Dermis microvascular lymphatic vessel endothelial cell (primary cell): Measurements from ENCODE around the gene CDKAL1. TPM values are rescaled to one million over a fixed set of nuclear protein-coding genes. Genes with fewer than 3 reads are reported as not detected.
"Not testable (repeated sequence)": the region's sequence is repeated elsewhere in the genome, so short reads cannot be mapped to it uniquely, and the experiment has no call there.

ENCODE experiments used
- DNase-seq, 2 donors: peaks; one replicate each; pipeline versions ENCODE4 v3.0.0 to v3.0.0-alpha.2; 2010; ENCODE audit warnings: low read depth in 2 of 2
- total RNA-seq: library from RNA; depleted of rRNA; stranded (reverse); fragments of >200 nt; gene quantifications from 2 replicates; pipeline ENCODE4 v1.2.1, GENCODE V29; 2014

The CDKAL1 gene
- total RNA-seq, 1 donor from 2014 or later: 17.8 TPM

GRCh38 chr6:21195301-21195700, 661.0 kb downstream of the CDKAL1 start:
- DNase-seq: not testable (repeated sequence)

DNA sequence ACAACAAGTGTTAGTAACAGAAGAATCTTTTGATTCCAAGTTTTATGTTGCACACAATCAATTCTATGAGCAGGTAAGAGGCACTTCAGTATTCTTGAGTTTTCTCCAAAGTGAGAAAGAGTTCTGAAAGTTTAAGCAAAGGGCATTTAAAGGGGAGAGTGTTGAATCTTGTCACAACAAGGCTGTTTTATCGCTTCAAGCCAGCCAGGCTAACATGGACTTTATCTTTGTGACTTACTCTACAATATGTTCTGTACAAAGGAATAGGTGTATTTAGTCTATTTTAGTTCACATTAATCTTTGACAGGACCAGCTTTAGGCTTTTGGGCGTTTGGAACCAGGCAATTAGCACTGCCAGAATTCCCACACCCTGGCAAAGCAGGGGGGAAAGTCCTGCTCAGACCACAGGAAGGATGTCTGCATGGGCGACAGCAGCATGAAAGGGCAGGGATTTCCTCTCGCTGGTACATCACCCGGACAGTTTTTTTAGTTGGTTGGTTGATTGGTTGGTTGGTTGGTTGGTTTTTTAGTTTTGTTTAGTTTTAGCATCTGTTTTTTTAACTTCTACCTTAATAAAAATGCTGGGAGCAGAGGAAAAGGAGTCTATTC, 663.9 kb downstream of the CDKAL1 start:
- peak; percentile 63 to 69 for DNase-seq

DNA sequence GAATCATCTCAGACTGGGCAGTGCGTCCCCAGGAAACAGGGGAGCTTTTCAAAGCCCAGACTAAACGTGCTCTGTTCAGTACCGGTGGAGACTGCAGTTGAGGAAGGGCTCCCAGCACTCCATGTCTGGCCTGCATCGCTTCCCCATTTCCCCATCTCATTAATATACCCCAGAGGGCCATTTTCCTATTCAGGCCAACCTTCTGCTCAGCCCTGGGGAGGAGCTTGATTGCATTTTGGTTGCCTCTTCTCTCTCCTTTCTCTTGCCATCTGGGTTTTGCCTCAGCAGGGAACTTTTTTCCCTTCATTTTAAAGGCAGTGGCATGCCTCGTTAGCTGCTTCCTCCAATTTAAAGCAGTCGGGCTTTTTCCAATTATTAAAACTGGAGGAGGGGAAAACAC, 665.0 kb downstream of the CDKAL1 start:
- DNase-seq: no peak

GRCh38 chr6:21200134-21200870, 666.0 kb downstream of the CDKAL1 start:
- peak in 1 of 2 donors; percentile 69 for DNase-seq

GRCh38 chr6:21201187-21201586, 666.9 kb downstream of the CDKAL1 start:
- DNase-seq: no peak

DNA sequence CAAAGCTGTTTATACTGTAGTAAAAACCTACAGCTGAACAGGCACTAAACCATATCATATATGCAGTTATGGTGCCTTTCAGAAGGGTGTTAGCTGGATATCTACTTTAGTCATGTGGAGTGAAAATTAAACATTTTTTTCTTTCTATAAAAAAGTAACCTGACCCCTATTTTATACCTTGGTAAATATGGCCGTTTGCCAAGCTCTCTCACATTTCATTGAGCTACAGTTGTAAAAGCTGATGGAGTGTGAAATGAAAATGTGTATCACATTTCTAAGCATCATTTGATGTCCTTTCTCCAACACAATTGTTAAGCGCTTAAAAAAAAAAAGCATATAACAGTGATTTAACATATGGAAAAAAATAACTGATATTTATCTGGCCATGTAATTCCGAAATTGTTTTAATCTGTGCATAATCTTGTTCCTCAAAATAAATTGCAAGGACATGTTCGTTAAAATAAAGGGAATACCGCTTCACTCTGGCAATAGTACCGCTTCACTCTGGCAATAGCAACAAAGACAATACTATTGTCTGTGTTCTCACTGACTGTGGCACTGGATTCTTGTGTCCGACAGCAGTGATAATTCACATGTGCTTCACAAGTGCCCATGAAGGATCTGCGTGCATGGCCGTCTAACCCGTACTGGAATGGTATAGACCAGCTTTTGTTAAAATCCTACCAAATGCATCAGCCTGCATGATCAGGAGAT, 667.5 kb downstream of the CDKAL1 start:
- no peak for DNase-seq

DNA sequence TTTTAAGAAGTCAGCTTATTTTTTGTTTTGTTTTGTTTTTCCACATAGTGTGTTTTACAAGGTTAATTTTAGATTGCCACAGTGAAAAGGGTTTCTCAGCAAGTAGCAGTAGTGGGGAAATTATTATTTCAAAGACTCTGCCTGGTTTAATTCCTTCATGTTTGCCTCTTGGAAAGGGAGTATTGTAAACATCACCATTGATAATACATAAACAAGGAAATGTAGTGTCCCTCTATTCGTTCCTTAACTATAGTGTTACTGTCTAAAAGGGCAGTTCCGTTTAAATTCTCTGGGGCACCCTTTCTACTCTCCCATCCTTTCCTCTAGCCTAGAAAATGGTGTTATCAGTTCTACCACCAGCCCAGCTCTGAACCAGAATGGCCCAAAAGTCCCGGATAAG, 668.3 kb downstream of the CDKAL1 start:
- DNase-seq: no peak

DNA sequence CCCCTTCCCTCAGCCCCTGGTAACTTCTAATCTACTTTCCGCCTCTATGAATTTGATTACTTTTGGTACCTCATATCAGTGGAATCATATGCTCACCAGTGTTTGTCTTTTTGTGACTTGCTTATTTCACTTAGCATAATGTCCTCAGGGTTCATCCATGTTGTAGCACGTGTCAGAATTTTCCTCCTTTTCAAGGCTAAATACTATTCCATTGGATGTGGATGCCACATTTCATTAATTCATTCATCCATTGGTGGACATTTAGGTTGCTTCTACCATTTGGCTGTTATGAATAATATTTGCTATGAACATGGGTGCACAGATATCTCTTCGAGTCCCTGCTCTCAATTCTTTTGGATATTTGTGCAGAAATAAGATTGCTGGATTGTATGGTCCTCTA, 670.7 kb downstream of the CDKAL1 start:
- no peak for DNase-seq

DNA sequence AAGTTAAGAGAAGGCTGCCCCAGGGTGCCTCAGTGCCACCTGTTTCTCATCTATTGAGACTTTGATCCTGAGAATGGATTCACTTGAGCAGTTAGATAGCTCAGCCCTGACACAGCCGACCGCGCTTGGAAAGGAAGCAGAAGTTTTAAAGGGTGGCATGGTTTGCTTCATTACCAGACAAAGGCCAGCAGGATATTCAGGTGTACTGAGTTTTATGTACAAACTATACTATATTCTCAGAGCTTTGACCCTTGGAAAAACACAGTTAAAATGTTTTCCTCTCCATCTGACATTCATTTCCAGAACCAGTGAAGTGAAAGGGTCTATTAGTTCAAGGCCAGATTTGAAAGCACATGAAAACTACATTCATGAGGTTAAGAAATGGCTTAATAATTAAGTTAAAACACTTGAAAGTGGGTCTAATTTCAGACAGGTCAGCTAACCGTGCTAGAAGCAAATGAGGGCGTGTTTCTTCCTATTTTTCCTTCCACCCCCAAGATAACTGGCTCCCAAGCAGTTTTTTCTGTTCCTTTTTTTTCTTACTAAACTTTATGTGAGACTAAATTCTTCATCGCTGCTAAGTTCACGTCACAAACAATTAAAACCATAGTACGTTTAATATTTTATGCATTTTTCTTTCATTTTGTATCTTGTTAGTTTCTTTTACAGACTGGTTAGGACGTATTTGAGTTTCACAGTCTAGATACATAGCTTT, 674.0 kb downstream of the CDKAL1 start:
- no peak for DNase-seq

DNA sequence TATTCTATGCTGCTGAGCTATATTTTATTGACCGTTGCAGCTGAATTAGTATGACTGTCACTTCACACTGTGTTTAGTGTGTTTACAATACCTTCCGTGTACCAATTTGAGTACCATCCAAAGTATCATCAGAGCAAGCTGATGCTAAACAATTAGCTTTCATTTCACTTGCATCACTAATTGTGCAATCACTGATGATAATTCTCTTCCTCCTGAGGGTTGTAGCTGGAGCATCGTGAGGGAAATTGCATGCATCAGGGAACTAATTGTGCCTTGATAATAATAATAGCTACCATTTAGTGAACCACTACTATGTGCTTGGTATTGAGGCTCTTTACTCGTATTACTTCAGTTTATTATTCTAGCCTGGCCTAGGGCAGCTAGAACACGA, 674.5 kb downstream of the CDKAL1 start:
- DNase-seq: no peak

- no peak for DNase-seq
Measured at GRCh38 chr6:21213492-21213891, 679.2 kb downstream of the CDKAL1 start.

DNA sequence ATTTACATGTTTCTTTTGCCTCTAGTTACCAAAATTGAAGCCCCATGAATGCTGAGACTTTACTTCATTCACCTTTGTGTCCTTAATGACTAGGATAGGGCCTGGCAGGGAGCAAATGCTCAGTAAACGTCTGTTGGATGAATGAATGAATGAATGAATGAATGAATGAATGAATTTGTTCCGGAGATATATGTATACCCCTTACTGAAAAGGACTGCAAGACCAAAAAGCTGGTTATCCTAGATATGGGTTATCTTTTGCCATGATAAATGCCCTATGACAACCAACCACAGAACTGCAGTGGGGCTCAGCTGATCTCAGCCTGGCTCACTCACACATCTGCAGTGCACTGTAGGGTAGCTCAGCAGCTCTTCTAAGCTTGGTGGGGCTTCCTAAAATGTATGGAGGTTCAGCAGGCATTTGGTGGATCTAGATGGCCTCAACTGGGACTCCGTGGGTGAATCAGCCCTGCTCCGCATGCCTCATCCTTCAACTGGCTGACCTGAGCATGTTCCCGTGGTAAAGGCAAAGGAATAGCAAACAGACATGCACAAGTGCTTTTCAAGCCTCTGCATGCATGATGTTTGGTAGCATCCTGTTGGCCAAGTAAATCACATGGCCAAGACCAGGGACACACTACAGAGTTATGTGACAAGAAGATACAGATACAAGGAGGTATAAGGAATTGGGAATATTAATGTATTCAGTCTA, 680.6 kb downstream of the CDKAL1 start:
- DNase-seq: no peak

DNA sequence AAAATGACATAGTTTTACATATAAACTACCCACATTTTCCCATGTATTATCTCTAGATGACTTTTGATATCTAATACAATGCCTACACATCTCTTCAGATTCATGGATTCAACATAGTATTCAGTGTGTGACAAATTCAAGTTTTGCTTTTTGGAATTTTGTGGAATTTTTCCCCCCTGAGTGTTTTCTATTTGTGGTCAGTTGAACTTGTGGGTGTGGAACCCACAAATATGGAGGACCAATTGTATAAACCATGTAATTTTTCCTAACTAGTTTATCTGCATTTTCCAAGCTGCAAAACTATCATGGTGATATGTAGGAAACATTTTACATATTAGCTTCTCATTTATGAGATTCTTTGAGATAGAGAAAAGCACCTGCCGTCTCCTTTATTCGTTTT, 685.0 kb downstream of the CDKAL1 start:
- DNase-seq: no peak

GRCh38 chr6:21219856-21220255, 685.6 kb downstream of the CDKAL1 start:
- DNase-seq: no peak

DNA sequence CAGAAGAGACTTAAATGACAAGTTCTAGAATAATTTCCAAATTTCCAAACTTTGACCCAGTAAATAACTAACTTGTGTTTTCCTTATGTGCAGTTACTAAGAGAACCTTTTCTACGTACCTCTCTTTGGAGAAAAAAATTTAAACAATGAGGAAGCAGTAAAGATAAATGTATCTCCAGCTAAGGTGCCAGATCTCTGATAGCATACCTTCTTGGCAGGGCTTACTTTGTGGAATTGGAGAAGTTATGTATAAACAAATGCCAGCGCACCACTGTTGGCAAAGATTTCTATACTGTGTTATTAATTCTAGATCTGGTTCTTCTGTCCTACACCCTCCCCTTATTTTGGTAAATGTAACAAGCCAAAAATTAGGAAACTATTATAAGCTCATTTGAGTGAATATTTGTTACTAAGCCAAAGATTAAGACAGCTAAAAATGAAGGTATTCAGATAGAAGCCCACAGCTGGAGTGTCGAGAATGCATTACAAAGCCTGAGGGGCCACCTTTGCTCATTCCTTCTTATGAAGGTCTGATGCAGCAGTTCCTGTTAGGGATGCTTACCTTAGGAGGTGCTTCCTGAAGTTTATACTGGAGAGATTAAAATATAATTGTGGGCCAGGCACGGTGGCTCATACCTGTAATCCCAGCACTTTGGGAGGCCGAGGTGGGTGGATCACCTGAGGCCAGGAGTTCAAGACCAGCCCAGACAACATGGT, 686.2 kb downstream of the CDKAL1 start:
- DNase-seq: no peak

DNA sequence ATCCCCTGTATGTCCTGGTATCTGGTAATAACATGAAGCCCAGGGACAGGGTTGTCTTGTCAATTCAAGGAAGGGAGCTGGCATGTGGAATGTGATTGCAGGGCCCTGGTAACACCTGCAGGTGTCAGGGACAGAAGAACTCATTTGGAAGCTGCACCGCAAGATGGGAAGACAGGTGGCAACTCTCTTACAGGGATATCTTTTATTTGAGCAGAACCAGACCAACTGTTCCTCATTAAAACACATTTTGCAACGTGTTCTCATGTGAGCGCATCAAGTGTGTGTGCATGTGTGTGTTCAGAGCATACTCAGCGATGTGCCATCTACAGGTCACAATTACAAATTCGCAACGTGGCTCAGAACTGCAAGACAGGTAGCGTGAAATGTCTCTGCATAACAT, 688.4 kb downstream of the CDKAL1 start:
- DNase-seq: no peak

GRCh38 chr6:21225912-21226311, 691.7 kb downstream of the CDKAL1 start:
- no peak for DNase-seq

GRCh38 chr6:21227486-21227885, 693.2 kb downstream of the CDKAL1 start:
- no peak for DNase-seq

GRCh38 chr6:21228411-21228810, 694.2 kb downstream of the CDKAL1 start:
- no peak for DNase-seq

- DNase-seq: no peak
Measured at GRCh38 chr6:21228876-21229460, 694.7 kb downstream of the CDKAL1 start.
